CD14-positive monocyte (primary cell): ENCODE results near the gene AAGAB. TPM values are rescaled to one million over a fixed set of nuclear protein-coding genes. Genes with fewer than 3 reads are reported as not detected.

Source experiments
- DNase-seq, 3 donors: peaks; one replicate each; pipeline ENCODE4 v3.0.0-alpha.2; 2011 to 2022
- H2AFZ ChIP-seq: 2 replicates; pipeline ENCODE4 v1.6.0; 2012; ENCODE audit warnings: mild to moderate bottlenecking, low read depth, low read length, inconsistent platforms; ENCODE audit not compliant: insufficient read depth, poor library complexity, severe bottlenecking
- H3K27ac ChIP-seq, 2 donors: 1 replicate in 1 of 2; 2 replicates in 1 of 2; pipeline ENCODE4 v1.5.1; 2012 to 2013; ENCODE audit warnings: low read length in 2 of 2, control low read depth in 1 of 2, inconsistent platforms in 1 of 2, low read depth in 1 of 2, mild to moderate bottlenecking in 1 of 2
- H3K27me3 ChIP-seq, 2 donors: one replicate each; pipeline versions ENCODE4 v1.6.0 to v1.6.1; 2011 to 2013; ENCODE audit warnings: low read length in 2 of 2; ENCODE audit not compliant: control insufficient read depth in 2 of 2, insufficient read depth in 2 of 2
- H3K36me3 ChIP-seq, 2 donors: replicated peaks in 1 of 2; 1 replicate in 1 of 2; 2 replicates in 1 of 2; pipeline versions ENCODE4 v1.5.1 to v1.6.1; 2012 to 2013; ENCODE audit warnings: low read length in 2 of 2, control low read depth in 1 of 2, inconsistent platforms in 1 of 2, mild to moderate bottlenecking in 1 of 2; ENCODE audit not compliant: insufficient read depth in 2 of 2, control insufficient read depth in 1 of 2
- H3K4me1 ChIP-seq, 2 donors: 1 replicate in 1 of 2; 2 replicates in 1 of 2; pipeline versions ENCODE4 v1.5.1 to v1.6.1; 2012 to 2013; ENCODE audit warnings: low read length in 2 of 2, control low read depth in 1 of 2, inconsistent platforms in 1 of 2, mild to moderate bottlenecking in 1 of 2, moderate library complexity in 1 of 2; ENCODE audit not compliant: insufficient read depth in 2 of 2, control insufficient read depth in 1 of 2
- H3K4me2 ChIP-seq: replicated peaks from 2 replicates; pipeline ENCODE3; 2012; ENCODE audit warnings: low read length, moderate library complexity, mild to moderate bottlenecking; ENCODE audit not compliant: poor library complexity, severe bottlenecking; ENCODE audit errors: extremely low read depth
- H3K4me3 ChIP-seq, 3 experiments: fragments of 200-600 bp in 1 of 3; sonication (generic) in 1 of 3; replicated peaks in 1 of 3; 1 replicate in 2 of 3; 2 replicates in 1 of 3; pipeline ENCODE4 v1.5.1; 2011 to 2013; ENCODE audit warnings: low read length in 3 of 3, mild to moderate bottlenecking in 3 of 3, control low read depth in 2 of 3, low read depth in 2 of 3, inconsistent platforms in 1 of 3, moderate library complexity in 1 of 3
- H3K79me2 ChIP-seq: 2 replicates; pipeline ENCODE4 v1.6.0; 2012; ENCODE audit warnings: mild to moderate bottlenecking, control low read depth, inconsistent platforms, low read length, moderate library complexity; ENCODE audit not compliant: insufficient read depth
- H3K9ac ChIP-seq: 2 replicates; pipeline ENCODE4 v1.6.0; 2017; ENCODE audit warnings: low read length, mild to moderate bottlenecking; ENCODE audit not compliant: insufficient read depth, poor library complexity, severe bottlenecking
- H3K9me3 ChIP-seq, 2 donors: replicated peaks in 1 of 2; 1 replicate in 1 of 2; 2 replicates in 1 of 2; pipeline versions ENCODE4 v1.5.1 to v1.6.1; 2012 to 2013; ENCODE audit warnings: low read length in 2 of 2, control low read depth in 1 of 2; ENCODE audit not compliant: control insufficient read depth in 1 of 2, insufficient read depth in 1 of 2
- H4K20me1 ChIP-seq: 2 replicates; pipeline ENCODE4 v1.6.0; 2012; ENCODE audit warnings: mild to moderate bottlenecking, low read length, control low read depth, moderate library complexity; ENCODE audit not compliant: insufficient read depth
- H3K27ac Mint-ChIP-seq, 7 donors: one replicate each; pipeline ENCODE4 v1.8.0; 2020; ENCODE audit warnings: mild to moderate bottlenecking in 7 of 7, mixed read lengths in 7 of 7, moderate library complexity in 6 of 7, inconsistent platforms in 2 of 7
- H3K27me3 Mint-ChIP-seq, 3 donors: one replicate each; pipeline ENCODE4 v1.8.0; 2021 to 2022; ENCODE audit warnings: low read depth in 3 of 3, mild to moderate bottlenecking in 3 of 3, mixed read lengths in 3 of 3, moderate library complexity in 3 of 3, inconsistent platforms in 1 of 3
- H3K36me3 Mint-ChIP-seq, 2 donors: one replicate each; pipeline ENCODE4 v1.8.0; 2020; ENCODE audit warnings: mixed read lengths in 2 of 2, inconsistent platforms in 1 of 2, mild to moderate bottlenecking in 1 of 2
- H3K4me1 Mint-ChIP-seq: one replicate; pipeline ENCODE4 v1.8.0; 2020; ENCODE audit warnings: mild to moderate bottlenecking, mixed read lengths
- H3K4me3 Mint-ChIP-seq, 2 donors: one replicate each; pipeline ENCODE4 v1.8.0; 2020; ENCODE audit warnings: mild to moderate bottlenecking in 2 of 2, mixed read lengths in 2 of 2, moderate library complexity in 1 of 2
- H3K9me3 Mint-ChIP-seq, 7 donors: one replicate each; pipeline ENCODE4 v1.8.0; 2020 to 2022; ENCODE audit warnings: mixed read lengths in 7 of 7, mild to moderate bottlenecking in 6 of 7, moderate library complexity in 6 of 7, inconsistent platforms in 2 of 7
- WGBS: methylation state at CpG from one replicate; pipeline ENCODE4 v1.1.5; 2013; ENCODE audit warnings: missing lambda C conversion rate; ENCODE audit not compliant: insufficient coverage; 5-methylcytosine and 5-hydroxymethylcytosine counted together
- intact Hi-C, 2 donors: fragments of 100-400 bp; cut with micrococcal nuclease; formaldehyde crosslinking; loops; one replicate each; pipeline versions ENCODE4 v1.15.0 to v1.15.1; 2023
- polyA plus RNA-seq, 3 donors: library from polyadenylated mRNA; depleted of rRNA in 1 of 3; unstranded in 2 of 3; stranded (reverse) in 1 of 3; fragments of 300-500 nt in 2 of 3; fragments of >200 nt in 1 of 3; fragmentation: Illumina TruSeq in 2 of 3; gene quantifications; 1 replicate in 2 of 3; 2 replicates in 1 of 3; pipeline ENCODE4 v1.2.3, GENCODE V29; 2012 to 2021
- TF ChIP-seq, protein P1 (sequence below): fragments of 200-600 bp; IDR thresholded peaks from one replicate; pipeline ENCODE4 v1.8.0; 2022; ENCODE audit warnings: antibody characterized with exemption, mild to moderate bottlenecking

The AAGAB gene
- polyA plus RNA-seq, 3 donors = 11.2 to 40.4 (median 30.1) TPM

DNA sequence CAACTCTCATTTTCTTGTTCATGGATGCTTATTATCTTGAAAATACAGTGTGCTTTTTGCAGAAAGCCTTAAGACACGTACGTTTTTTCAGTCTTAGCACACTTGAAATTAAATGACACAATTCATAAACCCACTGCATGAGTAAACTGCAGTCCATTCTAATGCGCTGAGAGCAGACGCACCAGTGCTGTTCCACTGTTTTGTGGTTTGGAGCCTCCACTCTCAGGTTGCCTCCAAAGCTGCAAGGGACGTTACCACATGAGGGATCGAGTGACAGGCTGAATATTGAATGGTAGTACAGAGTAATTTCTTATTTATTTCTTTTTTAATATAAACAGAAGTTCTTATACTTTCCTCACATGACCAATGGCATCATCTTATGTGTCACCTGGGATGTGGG is 12.4 kb upstream of the AAGAB start:
- TF ChIP-seq, protein P1, sequence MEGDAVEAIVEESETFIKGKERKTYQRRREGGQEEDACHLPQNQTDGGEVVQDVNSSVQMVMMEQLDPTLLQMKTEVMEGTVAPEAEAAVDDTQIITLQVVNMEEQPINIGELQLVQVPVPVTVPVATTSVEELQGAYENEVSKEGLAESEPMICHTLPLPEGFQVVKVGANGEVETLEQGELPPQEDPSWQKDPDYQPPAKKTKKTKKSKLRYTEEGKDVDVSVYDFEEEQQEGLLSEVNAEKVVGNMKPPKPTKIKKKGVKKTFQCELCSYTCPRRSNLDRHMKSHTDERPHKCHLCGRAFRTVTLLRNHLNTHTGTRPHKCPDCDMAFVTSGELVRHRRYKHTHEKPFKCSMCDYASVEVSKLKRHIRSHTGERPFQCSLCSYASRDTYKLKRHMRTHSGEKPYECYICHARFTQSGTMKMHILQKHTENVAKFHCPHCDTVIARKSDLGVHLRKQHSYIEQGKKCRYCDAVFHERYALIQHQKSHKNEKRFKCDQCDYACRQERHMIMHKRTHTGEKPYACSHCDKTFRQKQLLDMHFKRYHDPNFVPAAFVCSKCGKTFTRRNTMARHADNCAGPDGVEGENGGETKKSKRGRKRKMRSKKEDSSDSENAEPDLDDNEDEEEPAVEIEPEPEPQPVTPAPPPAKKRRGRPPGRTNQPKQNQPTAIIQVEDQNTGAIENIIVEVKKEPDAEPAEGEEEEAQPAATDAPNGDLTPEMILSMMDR = no peak
- H3K27ac Mint-ChIP-seq = no peak overlapping the region
- Histone ChIP-seq H3K4me2 (no peak overlapping the region), H3K4me1 (no peaks in the 10 kb centered on the region), H3K4me3 (no peak overlapping the region), H4K20me1 (no peaks in the 10 kb centered on the region), H3K36me3 (no peaks in the 10 kb centered on the region), H3K9me3 (no peaks in the 10 kb centered on the region), H3K27me3 (no peaks in the 10 kb centered on the region), H3K27ac (no peak overlapping the region), H3K79me2 (no peaks in the 10 kb centered on the region), H2AFZ (no peak overlapping the region), H3K9ac (no peak overlapping the region)
- H3K4me1 Mint-ChIP-seq = no peaks in the 10 kb centered on the region
- H3K9me3 Mint-ChIP-seq = peaks cover 0 to 3% (median 2%) of the 10 kb centered on the region in 7 donors
- H3K36me3 Mint-ChIP-seq = no peaks in the 10 kb centered on the region
- no peak overlapping the region for H3K4me3 Mint-ChIP-seq
- peaks cover 2 to 7% (median 4%) of the 10 kb centered on the region in 3 donors for H3K27me3 Mint-ChIP-seq
- 100% methylated on average over 2 of the region's 6 CpGs for WGBS
- intact Hi-C loops = no loop called here
- DNase-seq = no peak

GRCh38 chr15:67259806-67260205 is 5.3 kb upstream of the AAGAB start:
- Mint-ChIP-seq H3K4me3 (no peak overlapping the region), H3K27ac (no peak overlapping the region), H3K9me3 (peaks cover 0 to 1% (median 0%) of the 10 kb centered on the region in 7 donors), H3K27me3 (peaks cover 4 to 12% (median 10%) of the 10 kb centered on the region in 3 donors), H3K4me1 (peaks cover 10% of the 10 kb centered on the region), H3K36me3 (no peaks in the 10 kb centered on the region)
- H3K4me3 ChIP-seq = no peak overlapping the region
- no peaks in the 10 kb centered on the region for H3K79me2 ChIP-seq
- TF ChIP-seq, protein P1 = no peak
- H3K9ac ChIP-seq = no peak overlapping the region
- DNase-seq = no peak
- intact Hi-C loops = loop anchor here (10.0 kb wide), 1 partner anchor 195 kb away; the partner anchor contains the start of gene SMAD3 (in 2 of the 2)
- H3K4me1 ChIP-seq = peaks cover 5% of the 10 kb centered on the region in 2 donors
- no peak overlapping the region for H3K27ac ChIP-seq
- no peaks in the 10 kb centered on the region for H3K36me3 ChIP-seq
- no peak overlapping the region for H3K4me2 ChIP-seq
- no peaks in the 10 kb centered on the region for H4K20me1 ChIP-seq
- H3K9me3 ChIP-seq = no peaks in the 10 kb centered on the region
- peaks cover 6% of the 10 kb centered on the region in 2 donors for H3K27me3 ChIP-seq
- no peak overlapping the region for H2AFZ ChIP-seq
